HepG2 (cell line): ENCODE measurements around the gene KRTAP10-2. TPM values are rescaled to one million over a fixed set of nuclear protein-coding genes. Genes with fewer than 3 reads are reported as not detected.
A peak's percentile ranks its signal among the peaks of the same experiment; 100 is the strongest.

Source experiments
- ATAC-seq: fragments of 200-7000 bp; cut with Tn5 transposase; 3 replicates; pipeline ENCODE4 v1.9.1; 2020; ENCODE audit warnings: mild to moderate bottlenecking, moderate library complexity
- BruUV-seq: library from RNA; stranded (reverse); fragments of 400-500 nt; replicated peaks from 2 replicates; lab custom pipeline; 2021; lab: Mats Ljungman, UMichigan
- CTCF ChIA-PET: fragments of 300-600 bp; formaldehyde crosslinking; extraction: SDS; loops from one replicate; lab custom pipeline; 2021; ENCODE audit warnings: low total read pairs, inconsistent platforms, low intra/inter-chr PET ratio; lab: Yijun Ruan, JAX
- POLR2A ChIA-PET: fragments of 350-600 bp; sonication (Branson Sonifier 250); formaldehyde crosslinking; loops from one replicate; lab custom pipeline; 2020; ENCODE audit warnings: antibody characterized with exemption, inconsistent platforms; lab: Yijun Ruan, JAX
- DNase-seq: peaks from one replicate; pipeline ENCODE4 v3.0.0-alpha.2; 2015; ENCODE audit warnings: low spot score
- FAIRE-seq: peaks from 3 replicates; lab custom pipeline; 2011; peaks lifted over from hg19 to GRCh38; lab: Jason Lieb, UNC
- H2AFZ ChIP-seq: one replicate; pipeline ENCODE4 v1.6.1; 2011; ENCODE audit warnings: low read length, inconsistent platforms
- H3K27ac ChIP-seq: fragments of 300-600 bp; 3 replicates; pipeline ENCODE4 v1.8.0; 2011; ENCODE audit warnings: mixed run types, mild to moderate bottlenecking, mixed read lengths, low read length, inconsistent platforms; ENCODE audit not compliant: insufficient read depth; ENCODE audit errors: extremely low read length
- H3K27me3 ChIP-seq, 2 experiments: fragments of 200-600 bp in 1 of 2; 2 replicates in 1 of 2; 3 replicates in 1 of 2; pipeline versions ENCODE4 v1.6.0 to v1.8.0; 2011; ENCODE audit warnings: low read length in 2 of 2, mild to moderate bottlenecking in 2 of 2, moderate library complexity in 2 of 2, inconsistent platforms in 1 of 2; ENCODE audit not compliant: insufficient read depth in 2 of 2, control insufficient read depth in 1 of 2
- H3K36me3 ChIP-seq, 2 experiments: fragments of 200-600 bp in 1 of 2; replicated peaks in 1 of 2; 2 replicates in 1 of 2; 3 replicates in 1 of 2; pipeline versions ENCODE4 v1.5.1 to v1.8.0; 2011; ENCODE audit warnings: low read length in 2 of 2, inconsistent platforms in 1 of 2; ENCODE audit not compliant: insufficient read depth in 2 of 2, control insufficient read depth in 1 of 2
- H3K4me1 ChIP-seq: 2 replicates; pipeline ENCODE4 v1.5.1; 2012; ENCODE audit warnings: low read length, inconsistent platforms; ENCODE audit not compliant: insufficient read depth
- H3K4me2 ChIP-seq: 2 replicates; pipeline ENCODE4 v1.6.0; 2011; ENCODE audit warnings: low read depth, low read length, inconsistent platforms
- H3K4me3 ChIP-seq, 3 experiments: fragments of 200-600 bp in 1 of 3; sonication (generic), shearing (Covaris generic) in 1 of 3; replicated peaks in 1 of 3; 2 replicates each; pipeline ENCODE4 v1.5.1; 2011 to 2016; ENCODE audit warnings: low read length in 3 of 3, inconsistent platforms in 2 of 3, low read depth in 2 of 3, mild to moderate bottlenecking in 2 of 3, control low read depth in 1 of 3, mixed read lengths in 1 of 3; ENCODE audit not compliant: insufficient read depth in 1 of 3
- H3K79me2 ChIP-seq: one replicate; pipeline ENCODE4 v1.6.1; 2011; ENCODE audit warnings: low read length, inconsistent platforms; ENCODE audit not compliant: insufficient read depth
- H3K9ac ChIP-seq: 2 replicates; pipeline ENCODE4 v1.6.0; 2011; ENCODE audit warnings: mild to moderate bottlenecking, low read depth, low read length, inconsistent platforms; ENCODE audit not compliant: insufficient read depth
- H3K9me3 ChIP-seq: 2 replicates; pipeline ENCODE4 v1.5.1; 2012; ENCODE audit warnings: mild to moderate bottlenecking, low read length
- H4K20me1 ChIP-seq: 2 replicates; pipeline ENCODE4 v1.6.0; 2011; ENCODE audit warnings: inconsistent platforms, mild to moderate bottlenecking, low read length, moderate library complexity; ENCODE audit not compliant: insufficient read depth
- ERF ChIP-seq: IDR thresholded peaks from 2 replicates; pipeline ENCODE4 v1.6.1; 2018; ENCODE audit warnings: missing biosample characterization, missing genetic modification reagents
- GABPA ChIP-seq, 2 experiments: IDR thresholded peaks; 2 replicates each; pipeline ENCODE4 v1.6.1; 2011 to 2016; ENCODE audit warnings: low read depth in 2 of 2, low read length in 1 of 2, missing biosample characterization in 1 of 2, missing genetic modification characterization in 1 of 2
- HCFC1 ChIP-seq: fragments of 150-350 bp; IDR thresholded peaks from 2 replicates; pipeline ENCODE4 v1.6.1; 2014; ENCODE audit warnings: low read depth, low read length
- HNF4A ChIP-seq: sonication (generic); formaldehyde crosslinking; IDR thresholded peaks from 2 replicates; pipeline ENCODE4 v1.4.0; 2020; ENCODE audit warnings: missing genetic modification reagents
- KAT2B ChIP-seq: fragments of 150-350 bp; IDR thresholded peaks from 2 replicates; pipeline ENCODE4 v1.6.1; 2014; ENCODE audit warnings: low read depth, low read length, borderline replicate concordance
- KDM3A ChIP-seq: IDR thresholded peaks from 2 replicates; pipeline ENCODE4 v1.6.1; 2018; ENCODE audit warnings: low read depth, missing compliant biosample characterization
- LCORL ChIP-seq, 2 experiments: fragments of 450-650 bp in 1 of 2; sonication (generic) in 1 of 2; formaldehyde crosslinking in 1 of 2; IDR thresholded peaks; 2 replicates each; pipeline versions ENCODE4 v1.5.0 to v1.6.1; 2017 to 2020; ENCODE audit warnings: antibody characterized with exemption in 1 of 2, missing genetic modification reagents in 1 of 2
- RNF2 ChIP-seq: fragments of 450-650 bp; conservative IDR thresholded peaks from 2 replicates; pipeline ENCODE4 v1.6.1; 2016; ENCODE audit warnings: low read depth
- SP2 ChIP-seq: sonication (generic); formaldehyde crosslinking; IDR thresholded peaks from 2 replicates; pipeline ENCODE4 v1.5.1; 2020; ENCODE audit warnings: mild to moderate bottlenecking, missing genetic modification reagents
- TAF15 ChIP-seq: fragments of 200-400 bp; formaldehyde crosslinking; IDR thresholded peaks from one replicate; pipeline ENCODE4 v1.6.1; 2018; ENCODE audit warnings: mild to moderate bottlenecking, low read depth, low read length; ENCODE audit not compliant: poor library complexity, severe bottlenecking
- ZFX ChIP-seq: sonication (generic); formaldehyde crosslinking; IDR thresholded peaks from 2 replicates; pipeline ENCODE4 v1.4.0; 2020; ENCODE audit warnings: mild to moderate bottlenecking, low read depth, missing genetic modification reagents, moderate library complexity
- ZNF232 ChIP-seq: sonication (generic); formaldehyde crosslinking; IDR thresholded peaks from 2 replicates; pipeline ENCODE4 v1.4.0; 2020; ENCODE audit warnings: missing genetic modification reagents, borderline replicate concordance
- ZNF562 ChIP-seq: sonication (generic); formaldehyde crosslinking; IDR thresholded peaks from 2 replicates; pipeline ENCODE4 v1.8.0; 2022; ENCODE audit warnings: missing genetic modification reagents, borderline replicate concordance
- ZNF567 ChIP-seq: sonication (generic); formaldehyde crosslinking; IDR thresholded peaks from 2 replicates; pipeline ENCODE4 v1.8.1; 2023; ENCODE audit warnings: mild to moderate bottlenecking, missing genetic modification reagents, borderline replicate concordance
- ZNF850 ChIP-seq: sonication (generic); formaldehyde crosslinking; conservative IDR thresholded peaks from 2 replicates; pipeline ENCODE4 v1.9.0; 2021; ENCODE audit warnings: mild to moderate bottlenecking, missing genetic modification reagents
- WGBS: methylation state at CpG from one replicate; pipeline ENCODE4 v1.1.6; 2017; ENCODE audit warnings: low lambda C conversion rate; 5-methylcytosine and 5-hydroxymethylcytosine counted together
- in situ Hi-C: cut with HindIII; loops from 2 replicates; pipeline ENCODE4 v1.10.0; 2017; ENCODE audit warnings: low pct_unique_long_range_greater_than_20kb; ENCODE audit not compliant: extremely low pct_ligation_motif_present
- intact Hi-C: fragments of 100-400 bp; cut with micrococcal nuclease; formaldehyde crosslinking; loops from one replicate; pipeline ENCODE4 v1.10.0; 2022; ENCODE audit not compliant: unreplicated experiment
- polyA plus RNA-seq, 8 experiments: library from polyadenylated mRNA; depleted of rRNA in 3 of 8; stranded (reverse) in 7 of 8; unstranded in 1 of 8; fragments of >200 nt; fragmentation: Illumina TruSeq in 4 of 8; extraction: Trizol in 4 of 8; gene quantifications; 2 replicates each; pipeline versions ENCODE4 v1.2.1 to v1.2.3, GENCODE V29; 2011 to 2016; ENCODE audit warnings: low read depth in 4 of 8, missing spikeins in 1 of 8, mixed read lengths in 1 of 8; ENCODE audit not compliant: insufficient read depth in 1 of 8
- total RNA-seq, 5 experiments: library from RNA; depleted of rRNA; stranded (reverse); fragments of >200 nt; fragmentation: Illumina TruSeq; extraction: Trizol; gene quantifications; 2 replicates each; pipeline ENCODE4 v1.2.3, GENCODE V29; 2016; ENCODE audit warnings: low read depth in 1 of 5
- TF ChIP-seq, protein P1 (sequence below): sonication (generic); formaldehyde crosslinking; conservative IDR thresholded peaks from 2 replicates; pipeline ENCODE4 v1.4.0; 2020; ENCODE audit warnings: missing genetic modification reagents
- TF ChIP-seq, protein P2 (sequence below): sonication (generic); formaldehyde crosslinking; IDR thresholded peaks from 2 replicates; pipeline ENCODE4 v1.8.0; 2022; ENCODE audit warnings: missing genetic modification reagents, mild to moderate bottlenecking, borderline replicate concordance
- TF ChIP-seq, protein P3 (sequence below): sonication (generic); formaldehyde crosslinking; IDR thresholded peaks from 2 replicates; pipeline ENCODE4 v1.4.0; 2020; ENCODE audit warnings: missing genetic modification reagents

Gene KRTAP10-2
- total and polyA plus RNA-seq, 2 of the 13 experiments (the other 11 are each of a cell fraction or from before 2014, with no cell fraction given) = not detected

DNA sequence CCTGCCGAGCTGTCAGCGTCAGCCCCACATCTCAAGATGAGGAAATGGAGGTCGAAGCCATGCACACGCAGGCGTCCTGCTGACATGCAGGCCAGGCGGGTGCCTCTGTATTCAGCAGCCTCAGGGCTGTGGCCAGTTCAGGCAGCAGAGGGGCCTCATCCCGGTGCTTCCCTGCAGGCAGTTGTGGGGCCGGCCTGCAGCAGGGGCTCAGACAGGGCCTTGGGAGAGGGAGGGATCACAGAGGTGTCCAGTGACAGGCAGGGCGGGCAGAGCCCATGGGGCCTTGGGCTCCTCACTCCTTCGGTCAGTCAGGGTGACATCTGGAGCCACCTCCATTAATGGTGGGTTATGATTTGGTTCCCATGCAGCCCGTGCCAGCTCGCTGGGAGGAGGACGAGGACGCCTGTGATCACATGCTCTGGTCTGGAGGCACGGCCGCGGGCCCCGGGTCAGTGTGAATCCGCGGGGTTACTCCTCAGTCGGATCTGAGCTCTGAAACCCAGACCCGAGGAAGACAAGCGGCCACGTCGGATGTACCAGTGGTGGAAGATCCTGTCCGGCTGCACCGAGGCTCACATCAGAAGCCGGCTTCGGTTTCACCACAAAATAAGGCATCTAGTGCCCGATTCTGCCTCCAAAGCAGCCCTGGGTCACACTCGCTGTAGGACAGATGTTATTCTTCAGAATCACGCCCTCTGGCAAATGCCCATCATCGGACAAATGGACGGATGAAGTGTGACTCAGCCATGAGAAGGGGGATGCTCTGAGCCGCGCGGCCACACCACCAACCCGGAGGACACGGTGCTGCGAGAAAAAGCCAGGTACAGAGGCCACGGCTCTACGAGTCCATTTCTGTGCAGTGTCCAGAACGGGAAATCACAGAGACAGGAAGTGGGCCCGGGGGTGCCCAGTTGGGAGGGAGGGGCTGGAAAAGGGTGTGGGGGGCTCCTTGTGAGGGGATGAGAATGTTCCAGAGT lies 44.7 kb downstream of the KRTAP10-2 start (continued):
- no peak for TF ChIP-seq TAF15
- TF ChIP-seq GABPA (IDR thresholded peaks at IDR 0.05; ENCODE audit: low read depth, low read length) = no peak
- TF ChIP-seq GABPA (CRISPR knock-in tag; IDR thresholded peaks at IDR 0.05; ENCODE audit: low read depth) = 0 out of 2 replicates have a peak, but pooled peaks have one; percentile 40
- TF ChIP-seq ZNF850 (CRISPR knock-in tag) = no peak
- no peak for TF ChIP-seq LCORL (IDR thresholded peaks at IDR 0.05)
- no peak for TF ChIP-seq LCORL (CRISPR knock-in tag; IDR thresholded peaks at IDR 0.05)
- TF ChIP-seq SP2 (CRISPR knock-in tag) = 0 out of 2 replicates have a peak, but pooled peaks have one; percentile 38

DNA sequence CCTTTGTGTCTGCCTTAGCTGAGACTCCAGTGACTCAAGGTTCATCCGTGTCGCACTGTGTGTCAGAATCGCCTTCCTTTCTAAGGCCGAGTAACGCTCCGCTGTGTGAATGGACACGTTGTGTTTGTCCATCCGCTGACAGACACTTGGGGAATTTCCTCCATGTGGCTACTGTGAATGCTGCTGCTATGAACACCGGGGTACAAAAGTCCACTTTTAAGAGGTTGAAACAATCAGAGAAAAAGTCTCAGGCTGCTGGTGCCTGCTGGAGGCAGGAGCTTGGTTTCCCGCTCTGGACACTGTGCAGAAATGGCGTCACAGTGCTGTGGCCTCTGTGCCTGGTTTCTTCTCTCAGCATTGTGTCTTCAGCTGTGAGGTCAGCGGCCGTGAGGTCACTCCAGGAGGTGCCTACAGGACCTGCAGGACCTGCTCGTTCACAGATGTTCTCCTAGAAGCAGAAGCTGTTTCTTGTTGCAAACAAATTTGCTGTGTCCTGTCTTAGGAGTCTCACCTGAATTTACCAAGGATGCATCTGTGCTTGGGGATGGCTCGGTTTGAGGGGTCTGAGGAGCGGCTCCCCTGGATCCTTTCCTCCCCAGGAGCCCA lies 45.5 kb downstream of the KRTAP10-2 start:
- ATAC-seq = peak; percentile 78
- Histone ChIP-seq H3K4me3 (peak overlapping the region; percentile 57 to 77 (median 67)), H3K27ac (peak overlapping the region; percentile 91), H3K4me2 (peak overlapping the region; percentile 98), H3K4me1 (peaks cover 49% of the 10 kb centered on the region), H3K36me3 (peaks cover 7 to 12% of the 10 kb centered on the region in 2 experiments; a peak in 4 of 5 replicates), H3K9ac (peak overlapping the region; percentile 83), H3K9me3 (no peaks in the 10 kb centered on the region), H4K20me1 (no peaks in the 10 kb centered on the region), H3K27me3 (no peaks in the 10 kb centered on the region; a peak in 1 of 5 replicates), H3K79me2 (peaks cover 25% of the 10 kb centered on the region), H2AFZ (no peak overlapping the region)
- WGBS = 0% methylated on average over 6 of the region's 16 CpGs
- peak; percentile 99 for FAIRE-seq
- in situ Hi-C loops (loop anchor here (5.0 kb wide), 1 partner anchor 232 kb away; no protein-coding TSS in a partner anchor), intact Hi-C loops (no loop called here)
- ChIA-PET POLR2A (interaction anchor here (0.6 to 3.0 kb wide), 19 partner anchors 9 to 422 kb away, joined by 3 to 49 read pairs (median 5); partner anchors contain the start of genes CFAP410, PFKL and UBE2G2), CTCF (no interaction called here)
- DNase-seq = peak; percentile 97
- BruUV-seq = TSS peak; percentile 78
- TF ChIP-seq, protein P1, sequence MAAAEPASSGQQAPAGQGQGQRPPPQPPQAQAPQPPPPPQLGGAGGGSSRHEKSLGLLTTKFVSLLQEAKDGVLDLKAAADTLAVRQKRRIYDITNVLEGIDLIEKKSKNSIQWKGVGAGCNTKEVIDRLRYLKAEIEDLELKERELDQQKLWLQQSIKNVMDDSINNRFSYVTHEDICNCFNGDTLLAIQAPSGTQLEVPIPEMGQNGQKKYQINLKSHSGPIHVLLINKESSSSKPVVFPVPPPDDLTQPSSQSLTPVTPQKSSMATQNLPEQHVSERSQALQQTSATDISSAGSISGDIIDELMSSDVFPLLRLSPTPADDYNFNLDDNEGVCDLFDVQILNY (CRISPR knock-in tag) = no peak; the same call in 1 of the 2 replicates
- TF ChIP-seq RNF2 = peak; percentile 72; the same call in 1 of the 2 replicates
- TF ChIP-seq HNF4A = peak; percentile 92
- TF ChIP-seq ZNF567 (CRISPR knock-in tag) = no peak
- no peak for TF ChIP-seq ERF
- no peak for TF ChIP-seq KDM3A (CRISPR knock-in tag)
- no peak for TF ChIP-seq KAT2B
- TF ChIP-seq ZNF562 = no peak
- TF ChIP-seq, protein P2, sequence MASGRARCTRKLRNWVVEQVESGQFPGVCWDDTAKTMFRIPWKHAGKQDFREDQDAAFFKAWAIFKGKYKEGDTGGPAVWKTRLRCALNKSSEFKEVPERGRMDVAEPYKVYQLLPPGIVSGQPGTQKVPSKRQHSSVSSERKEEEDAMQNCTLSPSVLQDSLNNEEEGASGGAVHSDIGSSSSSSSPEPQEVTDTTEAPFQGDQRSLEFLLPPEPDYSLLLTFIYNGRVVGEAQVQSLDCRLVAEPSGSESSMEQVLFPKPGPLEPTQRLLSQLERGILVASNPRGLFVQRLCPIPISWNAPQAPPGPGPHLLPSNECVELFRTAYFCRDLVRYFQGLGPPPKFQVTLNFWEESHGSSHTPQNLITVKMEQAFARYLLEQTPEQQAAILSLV (CRISPR knock-in tag) = peak; percentile 12; the same call in 1 of the 2 replicates
- no peak; the same call in 1 of the 2 replicates for TF ChIP-seq ZNF232 (CRISPR knock-in tag)
- TF ChIP-seq, protein P3, sequence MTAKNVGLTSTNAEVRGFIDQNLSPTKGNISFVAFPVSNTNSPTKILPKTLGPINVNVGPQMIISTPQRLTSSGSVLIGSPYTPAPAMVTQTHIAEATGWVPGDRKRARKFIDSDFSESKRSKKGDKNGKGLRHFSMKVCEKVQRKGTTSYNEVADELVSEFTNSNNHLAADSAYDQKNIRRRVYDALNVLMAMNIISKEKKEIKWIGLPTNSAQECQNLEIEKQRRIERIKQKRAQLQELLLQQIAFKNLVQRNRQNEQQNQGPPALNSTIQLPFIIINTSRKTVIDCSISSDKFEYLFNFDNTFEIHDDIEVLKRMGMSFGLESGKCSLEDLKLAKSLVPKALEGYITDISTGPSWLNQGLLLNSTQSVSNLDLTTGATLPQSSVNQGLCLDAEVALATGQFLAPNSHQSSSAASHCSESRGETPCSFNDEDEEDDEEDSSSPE (CRISPR knock-in tag) = peak; percentile 81
- TF ChIP-seq HCFC1 = no peak
- TF ChIP-seq ZFX = no peak
